Fibroblast of lung (primary cell): ENCODE results near the gene ELAVL1. TPM values are rescaled to one million over a fixed set of nuclear protein-coding genes. Genes with fewer than 3 reads are reported as not detected.

Source experiments
- DNase-seq, 2 donors: peaks; one replicate each; pipeline versions ENCODE4 v3.0.0 to v3.0.0-alpha.2; 2010; ENCODE audit warnings: low read depth in 2 of 2
- H2AFZ ChIP-seq: 2 replicates; pipeline ENCODE4 v1.5.1; 2012; ENCODE audit warnings: low read length, control low read depth, inconsistent platforms
- H3K27ac ChIP-seq: 2 replicates; pipeline ENCODE4 v1.5.1; 2011; ENCODE audit warnings: low read length, control low read depth; ENCODE audit not compliant: insufficient read depth
- H3K27me3 ChIP-seq: 2 replicates; pipeline ENCODE4 v1.5.1; 2011; ENCODE audit warnings: mild to moderate bottlenecking, low read length; ENCODE audit not compliant: control insufficient read depth, insufficient read depth
- H3K36me3 ChIP-seq: 2 replicates; pipeline ENCODE4 v1.5.1; 2011; ENCODE audit warnings: low read length; ENCODE audit not compliant: control insufficient read depth, insufficient read depth
- H3K4me1 ChIP-seq: 2 replicates; pipeline ENCODE4 v1.5.1; 2011; ENCODE audit warnings: low read length; ENCODE audit not compliant: control insufficient read depth, insufficient read depth; ENCODE audit errors: extremely low read depth
- H3K4me2 ChIP-seq: 2 replicates; pipeline ENCODE4 v1.5.1; 2011; ENCODE audit warnings: low read length, control low read depth; ENCODE audit not compliant: insufficient read depth; ENCODE audit errors: extremely low read depth
- H3K4me3 ChIP-seq, 4 experiments: fragments of 200-600 bp in 1 of 4; sonication (generic) in 1 of 4; replicated peaks in 1 of 4; 2 replicates each; pipeline ENCODE4 v1.5.1; 2011 to 2016; ENCODE audit warnings: low read length in 4 of 4, low read depth in 3 of 4, mild to moderate bottlenecking in 3 of 4, control low read depth in 2 of 4, inconsistent platforms in 1 of 4, mixed read lengths in 1 of 4; ENCODE audit not compliant: insufficient read depth in 1 of 4; ENCODE audit errors: control extremely low read depth in 1 of 4
- H3K79me2 ChIP-seq: 2 replicates; pipeline ENCODE4 v1.5.1; 2012; ENCODE audit warnings: mild to moderate bottlenecking, low read length, inconsistent platforms; ENCODE audit not compliant: control insufficient read depth, insufficient read depth
- H3K9ac ChIP-seq: 2 replicates; pipeline ENCODE4 v1.5.1; 2011; ENCODE audit warnings: mild to moderate bottlenecking, low read length, control low read depth; ENCODE audit not compliant: insufficient read depth
- H3K9me3 ChIP-seq: 2 replicates; pipeline ENCODE4 v1.5.1; 2012; ENCODE audit warnings: low read depth, low read length; ENCODE audit not compliant: control insufficient read depth, insufficient read depth
- H4K20me1 ChIP-seq: 2 replicates; pipeline ENCODE4 v1.5.1; 2011; ENCODE audit warnings: low read length; ENCODE audit not compliant: control insufficient read depth, insufficient read depth; ENCODE audit errors: extremely low read depth
- CTCF ChIP-seq, 2 donors: IDR thresholded peaks in 1 of 2; conservative IDR thresholded peaks in 1 of 2; 1 replicate in 1 of 2; 2 replicates in 1 of 2; pipeline ENCODE4 v1.5.1; 2011 to 2012; ENCODE audit warnings: low read length in 2 of 2, control low read depth in 1 of 2, inconsistent platforms in 1 of 2, low read depth in 1 of 2, mild to moderate bottlenecking in 1 of 2
- EZH2 ChIP-seq: IDR thresholded peaks from 2 replicates; pipeline ENCODE4 v1.5.1; 2012; ENCODE audit warnings: low read length, control low read depth, mild to moderate bottlenecking; ENCODE audit errors: missing control alignments
- polyA plus RNA-seq, 2 donors: library from polyadenylated mRNA; depleted of rRNA in 1 of 2; stranded (reverse) in 1 of 2; unstranded in 1 of 2; fragments of >200 nt; gene quantifications; 2 replicates each; pipeline ENCODE4 v1.2.1, GENCODE V29; 2011 to 2012; ENCODE audit warnings: missing spikeins in 1 of 2
- total RNA-seq: library from RNA; depleted of rRNA; stranded (reverse); fragments of >200 nt; gene quantifications from 2 replicates; pipeline ENCODE4 v1.2.1, GENCODE V29; 2014

The ELAVL1 gene
- total and polyA plus RNA-seq, 2 donors (not counting 1 experiment from before 2014, with no cell fraction given): 15.2 to 61.6 TPM

DNA sequence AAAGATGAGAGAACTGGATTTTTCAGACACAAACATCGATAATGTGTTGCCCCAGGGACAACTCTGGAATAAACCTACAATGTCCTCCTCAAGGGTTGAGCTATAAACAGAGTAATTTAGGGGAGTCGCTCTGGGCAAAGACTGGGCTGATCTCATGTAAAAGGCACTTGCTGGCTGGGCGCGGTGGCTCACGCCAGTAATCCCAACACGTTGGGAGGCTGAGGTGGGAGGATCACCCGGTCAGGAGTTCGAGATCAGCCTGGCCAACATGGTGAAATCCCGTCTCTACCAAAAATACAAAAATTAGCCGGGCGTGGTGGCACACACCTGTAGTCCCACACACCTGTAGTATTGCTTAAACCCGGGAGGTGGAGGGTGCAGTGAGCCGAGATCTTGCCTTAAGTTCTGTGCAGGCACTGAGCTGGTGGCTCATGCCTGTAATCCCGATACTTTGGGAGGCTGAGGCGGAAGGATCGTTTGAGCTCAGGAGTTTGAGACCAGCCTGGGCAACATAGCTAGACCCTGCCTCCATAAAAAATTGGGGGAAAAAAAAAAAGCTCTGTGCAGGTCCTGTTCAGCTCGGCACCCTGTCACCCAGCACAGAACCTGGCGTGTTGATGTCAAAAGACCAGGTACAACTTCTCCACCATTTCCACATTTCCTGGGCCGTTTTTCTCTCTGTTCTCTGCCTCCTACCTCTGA is 63.4 kb downstream of the ELAVL1 start:
- TF ChIP-seq EZH2 (no peak), CTCF (conservative IDR thresholded peaks at IDR 0.05 in 1 of 2, IDR thresholded peaks at IDR 0.05 in 1 of 2; ENCODE audit: low read depth in 1 of 2, low read length in 2 of 2) (no peak)
- Histone ChIP-seq H3K4me3 (peak overlapping the region in 2 of 4 experiments; percentile 97), H2AFZ (no peak overlapping the region), H3K36me3 (peaks cover 6% of the 10 kb centered on the region), H3K9ac (no peak overlapping the region), H3K79me2 (peaks cover 13% of the 10 kb centered on the region), H3K27ac (no peak overlapping the region), H3K4me2 (peak overlapping the region; percentile 89), H3K4me1 (no peaks in the 10 kb centered on the region), H4K20me1 (no peaks in the 10 kb centered on the region), H3K27me3 (no peaks in the 10 kb centered on the region), H3K9me3 (no peaks in the 10 kb centered on the region)
- no peak for DNase-seq

DNA sequence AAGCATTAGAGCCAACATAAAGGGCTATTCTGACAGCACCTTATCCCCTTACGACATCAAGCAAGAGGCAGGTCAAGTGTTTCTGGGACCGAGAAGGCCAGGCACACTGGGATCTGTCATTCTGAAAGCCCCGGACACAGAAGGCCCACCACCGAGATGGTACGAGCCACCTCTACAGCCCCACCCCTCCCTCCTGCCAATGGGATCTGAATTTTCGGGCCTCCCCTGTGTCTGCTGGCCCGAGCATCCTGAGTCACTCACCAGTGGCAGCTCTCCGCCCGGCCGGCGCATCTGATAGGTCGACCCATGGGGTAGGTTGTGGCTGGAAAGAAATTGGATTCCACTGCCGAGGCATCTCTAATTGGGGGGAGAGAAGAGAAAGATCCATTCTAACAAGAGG is 64.6 kb downstream of the ELAVL1 start:
- no peaks in the 10 kb centered on the region for H3K9me3 ChIP-seq
- no peak for DNase-seq
- H2AFZ ChIP-seq: no peak overlapping the region
- H3K36me3 ChIP-seq: peaks cover 8% of the 10 kb centered on the region
- no peak overlapping the region for H3K9ac ChIP-seq
- no peaks in the 10 kb centered on the region for H4K20me1 ChIP-seq
- H3K27ac ChIP-seq: no peak overlapping the region
- no peaks in the 10 kb centered on the region for H3K27me3 ChIP-seq
- H3K79me2 ChIP-seq: peaks cover 13% of the 10 kb centered on the region
- TF ChIP-seq CTCF (conservative IDR thresholded peaks at IDR 0.05 in 1 of 2, IDR thresholded peaks at IDR 0.05 in 1 of 2; ENCODE audit: low read depth in 1 of 2, low read length in 2 of 2) (no peak), EZH2 (no peak)
- no peaks in the 10 kb centered on the region for H3K4me1 ChIP-seq
- H3K4me2 ChIP-seq: no peak overlapping the region
- H3K4me3 ChIP-seq: no peak overlapping the region

GRCh38 chr19:7934766-7935165 is 70.7 kb downstream of the ELAVL1 start:
- no peak for DNase-seq
- Histone ChIP-seq H3K4me2 (no peak overlapping the region), H3K9me3 (no peaks in the 10 kb centered on the region), H3K27me3 (no peaks in the 10 kb centered on the region), H3K36me3 (peaks cover 38% of the 10 kb centered on the region), H3K79me2 (no peaks in the 10 kb centered on the region), H3K9ac (no peak overlapping the region), H2AFZ (no peak overlapping the region), H3K27ac (no peak overlapping the region), H3K4me1 (peaks cover 3% of the 10 kb centered on the region), H4K20me1 (no peaks in the 10 kb centered on the region), H3K4me3 (no peak overlapping the region)
- TF ChIP-seq EZH2 (no peak), CTCF (conservative IDR thresholded peaks at IDR 0.05 in 1 of 2, IDR thresholded peaks at IDR 0.05 in 1 of 2; ENCODE audit: low read depth in 1 of 2, low read length in 2 of 2) (no peak)
